ENCODE data around the gene MCTP1. TPM values are rescaled to one million over a fixed set of nuclear protein-coding genes. Genes with fewer than 3 reads are reported as not detected.
"Not testable (repeated sequence)": the region's sequence is repeated elsewhere in the genome, so short reads cannot be mapped to it uniquely, and the experiment has no call there.

MCTP1 gene
- polyA plus RNA-seq, 2 donors, result 0.91 to 0.92 TPM

- Histone ChIP-seq H3K9me3 (ENCODE audit: control insufficient read depth in 2 of 2, insufficient read depth in 1 of 2, low read depth in 1 of 2, low read length in 1 of 2) (no peaks in the 10 kb centered on the region), H3K4me3 (ENCODE audit: low read depth in 1 of 2, low read length in 2 of 2) (no peak overlapping the region), H3K27me3 (ENCODE audit: control insufficient read depth in 1 of 2, insufficient read depth in 2 of 2, low read length in 2 of 2) (no peaks in the 10 kb centered on the region), H3K36me3 (ENCODE audit: control insufficient read depth in 2 of 2, insufficient read depth in 2 of 2, low read length in 1 of 2) (no peaks in the 10 kb centered on the region), H3K27ac (ENCODE audit: low read depth in 2 of 2, low read length in 1 of 2) (no peak overlapping the region), H3K4me1 (ENCODE audit: control insufficient read depth in 2 of 2, insufficient read depth in 2 of 2, low read length in 1 of 2) (no peaks in the 10 kb centered on the region)
- WGBS, 2 donors, result 34 to 41% methylated on average over 4 of the region's 4 CpGs
Measured at GRCh38 chr5:95216136-95216955, 68.5 kb downstream of the MCTP1 start.

- WGBS, 2 donors, result 82 to 87% methylated on average over 5 of the region's 5 CpGs
- not testable (repeated sequence) for H3K9me3 ChIP-seq (ENCODE audit: control insufficient read depth in 2 of 2, insufficient read depth in 1 of 2, low read depth in 1 of 2, low read length in 1 of 2); H3K4me3 ChIP-seq (ENCODE audit: low read depth in 1 of 2, low read length in 2 of 2); H3K4me1 ChIP-seq (ENCODE audit: control insufficient read depth in 2 of 2, insufficient read depth in 2 of 2, low read length in 1 of 2); H3K36me3 ChIP-seq (ENCODE audit: control insufficient read depth in 2 of 2, insufficient read depth in 2 of 2, low read length in 1 of 2); H3K27me3 ChIP-seq (ENCODE audit: control insufficient read depth in 1 of 2, insufficient read depth in 2 of 2, low read length in 2 of 2); H3K27ac ChIP-seq (ENCODE audit: low read depth in 2 of 2, low read length in 1 of 2)
Measured at GRCh38 chr5:95207811-95208210, 77.1 kb downstream of the MCTP1 start.

GRCh38 chr5:95194856-95195255, 90.0 kb downstream of the MCTP1 start:
- Histone ChIP-seq H3K36me3 (ENCODE audit: control insufficient read depth in 2 of 2, insufficient read depth in 2 of 2, low read length in 1 of 2) (no peaks in the 10 kb centered on the region), H3K27ac (ENCODE audit: low read depth in 2 of 2, low read length in 1 of 2) (no peak overlapping the region), H3K27me3 (ENCODE audit: control insufficient read depth in 1 of 2, insufficient read depth in 2 of 2, low read length in 2 of 2) (no peaks in the 10 kb centered on the region), H3K9me3 (ENCODE audit: control insufficient read depth in 2 of 2, insufficient read depth in 1 of 2, low read depth in 1 of 2, low read length in 1 of 2) (no peaks in the 10 kb centered on the region), H3K4me1 (ENCODE audit: control insufficient read depth in 2 of 2, insufficient read depth in 2 of 2, low read length in 1 of 2) (no peaks in the 10 kb centered on the region), H3K4me3 (ENCODE audit: low read depth in 1 of 2, low read length in 2 of 2) (no peak overlapping the region)
- WGBS, 2 donors, result 61 to 72% methylated on average over 4 of the region's 4 CpGs

GRCh38 chr5:95191330-95191729, 93.6 kb downstream of the MCTP1 start:
- no peaks in the 10 kb centered on the region for H3K27me3 ChIP-seq (ENCODE audit: control insufficient read depth in 1 of 2, insufficient read depth in 2 of 2, low read length in 2 of 2)
- no peaks in the 10 kb centered on the region for H3K36me3 ChIP-seq (ENCODE audit: control insufficient read depth in 2 of 2, insufficient read depth in 2 of 2, low read length in 1 of 2)
- H3K4me3 ChIP-seq (ENCODE audit: low read depth in 1 of 2, low read length in 2 of 2), result no peak overlapping the region
- 76 to 83% methylated on average over 2 of the region's 2 CpGs for WGBS, 2 donors
- no peaks in the 10 kb centered on the region for H3K4me1 ChIP-seq (ENCODE audit: control insufficient read depth in 2 of 2, insufficient read depth in 2 of 2, low read length in 1 of 2)
- H3K9me3 ChIP-seq (ENCODE audit: control insufficient read depth in 2 of 2, insufficient read depth in 1 of 2, low read depth in 1 of 2, low read length in 1 of 2), result no peaks in the 10 kb centered on the region
- H3K27ac ChIP-seq (ENCODE audit: low read depth in 2 of 2, low read length in 1 of 2), result no peak overlapping the region

- H3K9me3 ChIP-seq (ENCODE audit: control insufficient read depth in 2 of 2, insufficient read depth in 1 of 2, low read depth in 1 of 2, low read length in 1 of 2), result no peaks in the 10 kb centered on the region
- H3K4me3 ChIP-seq (ENCODE audit: low read depth in 1 of 2, low read length in 2 of 2), result no peak overlapping the region
- H3K27ac ChIP-seq (ENCODE audit: low read depth in 2 of 2, low read length in 1 of 2), result no peak overlapping the region
- H3K27me3 ChIP-seq (ENCODE audit: control insufficient read depth in 1 of 2, insufficient read depth in 2 of 2, low read length in 2 of 2), result no peaks in the 10 kb centered on the region
- no peaks in the 10 kb centered on the region for H3K4me1 ChIP-seq (ENCODE audit: control insufficient read depth in 2 of 2, insufficient read depth in 2 of 2, low read length in 1 of 2)
- 83 to 91% methylated on average over 4 of the region's 4 CpGs for WGBS, 2 donors
- H3K36me3 ChIP-seq (ENCODE audit: control insufficient read depth in 2 of 2, insufficient read depth in 2 of 2, low read length in 1 of 2), result no peaks in the 10 kb centered on the region
Measured at GRCh38 chr5:95184924-95185323, 100.0 kb downstream of the MCTP1 start.

GRCh38 chr5:95181644-95182043, 103.2 kb downstream of the MCTP1 start:
- no peaks in the 10 kb centered on the region for H3K27me3 ChIP-seq (ENCODE audit: control insufficient read depth in 1 of 2, insufficient read depth in 2 of 2, low read length in 2 of 2)
- no peaks in the 10 kb centered on the region for H3K36me3 ChIP-seq (ENCODE audit: control insufficient read depth in 2 of 2, insufficient read depth in 2 of 2, low read length in 1 of 2)
- H3K4me1 ChIP-seq (ENCODE audit: control insufficient read depth in 2 of 2, insufficient read depth in 2 of 2, low read length in 1 of 2), result no peaks in the 10 kb centered on the region
- no peaks in the 10 kb centered on the region for H3K9me3 ChIP-seq (ENCODE audit: control insufficient read depth in 2 of 2, insufficient read depth in 1 of 2, low read depth in 1 of 2, low read length in 1 of 2)
- H3K27ac ChIP-seq (ENCODE audit: low read depth in 2 of 2, low read length in 1 of 2), result no peak overlapping the region
- H3K4me3 ChIP-seq (ENCODE audit: low read depth in 1 of 2, low read length in 2 of 2), result no peak overlapping the region
- WGBS, 2 donors, result 61 to 71% methylated on average over 3 of the region's 3 CpGs

- Histone ChIP-seq H3K4me3 (ENCODE audit: low read depth in 1 of 2, low read length in 2 of 2) (no peak overlapping the region), H3K9me3 (ENCODE audit: control insufficient read depth in 2 of 2, insufficient read depth in 1 of 2, low read depth in 1 of 2, low read length in 1 of 2) (no peaks in the 10 kb centered on the region), H3K27ac (ENCODE audit: low read depth in 2 of 2, low read length in 1 of 2) (no peak overlapping the region), H3K36me3 (ENCODE audit: control insufficient read depth in 2 of 2, insufficient read depth in 2 of 2, low read length in 1 of 2) (no peaks in the 10 kb centered on the region), H3K4me1 (ENCODE audit: control insufficient read depth in 2 of 2, insufficient read depth in 2 of 2, low read length in 1 of 2) (no peaks in the 10 kb centered on the region), H3K27me3 (ENCODE audit: control insufficient read depth in 1 of 2, insufficient read depth in 2 of 2, low read length in 2 of 2) (no peaks in the 10 kb centered on the region)
- WGBS, 2 donors, result 43 to 46% methylated on average over 4 of the region's 4 CpGs
Measured at GRCh38 chr5:95178046-95178651, 106.7 kb downstream of the MCTP1 start.

- Histone ChIP-seq H3K4me3 (ENCODE audit: low read depth in 1 of 2, low read length in 2 of 2) (no peak overlapping the region), H3K27me3 (ENCODE audit: control insufficient read depth in 1 of 2, insufficient read depth in 2 of 2, low read length in 2 of 2) (no peaks in the 10 kb centered on the region), H3K27ac (ENCODE audit: low read depth in 2 of 2, low read length in 1 of 2) (no peak overlapping the region), H3K4me1 (ENCODE audit: control insufficient read depth in 2 of 2, insufficient read depth in 2 of 2, low read length in 1 of 2) (no peaks in the 10 kb centered on the region), H3K36me3 (ENCODE audit: control insufficient read depth in 2 of 2, insufficient read depth in 2 of 2, low read length in 1 of 2) (no peaks in the 10 kb centered on the region), H3K9me3 (ENCODE audit: control insufficient read depth in 2 of 2, insufficient read depth in 1 of 2, low read depth in 1 of 2, low read length in 1 of 2) (no peaks in the 10 kb centered on the region)
- WGBS, 2 donors, result 82 to 86% methylated on average over 4 of the region's 4 CpGs
Measured at GRCh38 chr5:95177456-95177855, 107.4 kb downstream of the MCTP1 start.

- Histone ChIP-seq H3K4me3 (ENCODE audit: low read depth in 1 of 2, low read length in 2 of 2) (no peak overlapping the region), H3K27ac (ENCODE audit: low read depth in 2 of 2, low read length in 1 of 2) (no peak overlapping the region), H3K27me3 (ENCODE audit: control insufficient read depth in 1 of 2, insufficient read depth in 2 of 2, low read length in 2 of 2) (no peaks in the 10 kb centered on the region), H3K9me3 (ENCODE audit: control insufficient read depth in 2 of 2, insufficient read depth in 1 of 2, low read depth in 1 of 2, low read length in 1 of 2) (no peaks in the 10 kb centered on the region), H3K36me3 (ENCODE audit: control insufficient read depth in 2 of 2, insufficient read depth in 2 of 2, low read length in 1 of 2) (no peaks in the 10 kb centered on the region), H3K4me1 (ENCODE audit: control insufficient read depth in 2 of 2, insufficient read depth in 2 of 2, low read length in 1 of 2) (no peaks in the 10 kb centered on the region)
- WGBS, 2 donors, result 48 to 55% methylated on average over 3 of the region's 3 CpGs
Measured at GRCh38 chr5:95175106-95175505, 109.8 kb downstream of the MCTP1 start.

GRCh38 chr5:95172659-95173058, 112.2 kb downstream of the MCTP1 start:
- Histone ChIP-seq H3K36me3 (ENCODE audit: control insufficient read depth in 2 of 2, insufficient read depth in 2 of 2, low read length in 1 of 2) (no peaks in the 10 kb centered on the region), H3K27ac (ENCODE audit: low read depth in 2 of 2, low read length in 1 of 2) (no peak overlapping the region), H3K4me1 (ENCODE audit: control insufficient read depth in 2 of 2, insufficient read depth in 2 of 2, low read length in 1 of 2) (no peaks in the 10 kb centered on the region), H3K9me3 (ENCODE audit: control insufficient read depth in 2 of 2, insufficient read depth in 1 of 2, low read depth in 1 of 2, low read length in 1 of 2) (no peaks in the 10 kb centered on the region), H3K4me3 (ENCODE audit: low read depth in 1 of 2, low read length in 2 of 2) (no peak overlapping the region), H3K27me3 (ENCODE audit: control insufficient read depth in 1 of 2, insufficient read depth in 2 of 2, low read length in 2 of 2) (no peaks in the 10 kb centered on the region)
